Lower leg skin (tissue), 3 donors: ENCODE data around the gene SIL1.

ENCODE experiments used
- CTCF ChIP-seq, 3 donors: fragments of 450-650 bp; IDR thresholded peaks; one replicate each; pipeline ENCODE4 v1.5.1; 2016; ENCODE audit warnings: antibody characterized with exemption in 3 of 3, mild to moderate bottlenecking in 3 of 3, moderate library complexity in 2 of 3
- POLR2A ChIP-seq, 2 donors: fragments of 450-650 bp; IDR thresholded peaks; one replicate each; pipeline ENCODE4 v1.6.1; 2016 to 2017; ENCODE audit warnings: antibody characterized with exemption in 2 of 2, mild to moderate bottlenecking in 1 of 2, moderate library complexity in 1 of 2

DNA sequence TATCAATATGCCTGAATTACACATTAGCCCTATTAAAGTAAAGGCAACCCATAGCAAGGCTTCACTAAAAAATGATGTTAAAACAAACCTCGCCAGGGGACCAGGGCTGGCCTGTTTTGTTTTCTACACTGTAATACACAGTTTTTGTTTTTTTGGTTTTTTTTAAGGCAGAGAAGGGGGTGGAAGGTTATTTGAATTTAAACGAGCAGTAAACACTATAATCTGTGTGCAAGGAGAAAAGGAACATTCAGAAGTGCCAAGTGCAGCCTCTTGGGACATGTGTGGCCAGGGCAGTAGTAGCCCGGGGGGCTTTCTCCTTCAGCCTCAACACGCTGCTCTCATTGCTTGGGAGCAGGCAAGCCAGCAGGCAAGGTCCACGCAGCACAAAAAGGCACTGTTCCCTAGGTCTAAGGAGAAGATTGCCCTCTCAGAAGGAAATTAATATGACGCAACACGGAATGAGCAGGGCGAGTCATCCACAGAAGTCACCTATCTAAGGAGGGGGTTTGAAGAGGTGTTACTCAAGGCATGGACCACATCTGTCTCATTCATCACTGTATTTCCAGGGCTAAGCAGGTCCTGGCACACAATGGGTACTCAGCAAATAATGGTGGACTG is 16.2 kb downstream of the SIL1 start:
- no peak for TF ChIP-seq CTCF (IDR thresholded peaks at IDR 0.05)
- TF ChIP-seq POLR2A (IDR thresholded peaks at IDR 0.05) = no peak
